GM18861 (cell line): Measurements from ENCODE around the gene ZBTB7B.

Experiments
- ATAC-seq: cut with Tn5 transposase; IDR thresholded peaks from one replicate; pipeline ENCODE4 v1.9.1; 2021; ENCODE audit not compliant: unreplicated experiment

Gene ZBTB7B

DNA sequence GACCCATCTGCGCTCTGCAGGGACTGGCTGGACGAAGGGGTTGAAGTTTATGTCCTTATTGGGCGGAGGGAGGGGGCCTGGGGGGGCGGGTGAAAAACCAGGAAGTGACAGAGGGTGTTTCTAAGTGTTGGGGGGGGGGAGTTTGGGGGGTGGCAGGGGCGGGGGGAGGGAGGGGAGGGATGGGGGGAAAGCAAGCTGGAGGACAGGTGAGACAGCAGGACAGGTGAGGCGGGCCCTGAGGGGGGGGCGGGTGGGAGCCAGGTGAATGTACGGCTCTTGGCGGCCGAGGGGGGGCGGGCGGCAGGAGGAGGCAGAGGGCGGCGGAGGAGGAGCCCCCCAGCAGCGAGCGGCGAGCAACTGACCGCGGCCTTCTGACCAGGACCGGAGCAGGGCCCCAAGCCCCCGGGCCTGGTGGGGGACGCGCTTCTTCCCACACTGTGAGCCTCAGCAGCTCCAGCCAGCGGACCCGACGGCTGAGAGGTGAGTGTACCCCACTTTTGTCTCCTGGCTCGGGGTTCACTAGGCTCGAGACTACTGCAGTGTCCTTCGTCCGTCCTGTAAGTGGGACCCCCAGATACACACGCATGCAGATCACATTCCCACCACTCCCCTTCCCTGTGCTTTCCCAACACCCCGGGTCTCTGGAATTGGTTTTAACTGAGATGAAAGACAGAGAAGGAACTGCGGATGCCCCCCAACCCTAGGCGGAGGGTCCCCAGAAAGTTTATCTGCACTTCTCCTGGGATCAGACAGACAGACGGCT lies at the start of gene ZBTB7B:
Gene ZBTB7B (plus strand): TSS at position 339 of the 763 bp plus-strand sequence. CDS start 11,859 bp downstream, outside the sequence.
- no peak for ATAC-seq

DNA sequence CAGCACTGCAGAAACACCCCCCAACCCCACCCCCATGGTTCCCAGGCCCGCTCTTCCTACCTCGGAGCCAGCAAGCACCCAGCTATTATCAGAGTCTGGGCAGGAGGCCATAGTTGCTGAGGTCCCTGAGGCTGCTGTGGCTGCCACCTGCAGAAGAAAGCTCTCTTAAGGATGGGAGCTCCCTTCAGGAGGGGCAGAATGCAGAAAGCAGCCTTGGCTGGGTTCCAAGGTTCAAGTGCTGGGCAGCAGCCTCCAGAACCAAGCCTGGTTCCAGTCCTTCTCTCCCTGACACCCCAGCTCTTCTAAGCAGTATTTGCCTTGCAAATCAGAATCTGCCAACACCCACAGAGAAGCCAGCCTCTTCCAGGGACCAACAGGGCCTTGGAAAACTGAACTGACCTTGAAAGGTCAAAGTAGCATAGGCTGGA lies 49.0 kb upstream of the ZBTB7B start:
- no peak for ATAC-seq

DNA sequence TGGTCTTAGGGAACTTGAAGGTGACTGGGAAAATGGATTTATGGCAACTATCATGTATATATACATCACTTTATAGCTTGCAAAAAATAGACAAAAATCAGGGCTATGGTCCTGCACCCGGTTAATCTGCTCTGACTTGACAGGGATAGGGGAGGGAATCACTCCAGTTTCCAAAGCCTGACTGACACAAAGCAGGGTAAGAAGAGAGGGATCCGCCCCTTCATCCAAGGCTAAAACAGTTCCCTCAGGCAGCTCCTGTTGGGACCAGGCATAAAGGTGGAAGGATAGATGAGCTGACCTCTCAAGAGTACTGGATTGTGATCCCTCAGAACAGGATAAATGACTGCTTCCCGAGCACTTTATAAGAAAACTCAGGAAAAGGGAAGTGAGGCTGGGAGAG lies 48.1 kb upstream of the ZBTB7B start:
- ATAC-seq = no peak

DNA sequence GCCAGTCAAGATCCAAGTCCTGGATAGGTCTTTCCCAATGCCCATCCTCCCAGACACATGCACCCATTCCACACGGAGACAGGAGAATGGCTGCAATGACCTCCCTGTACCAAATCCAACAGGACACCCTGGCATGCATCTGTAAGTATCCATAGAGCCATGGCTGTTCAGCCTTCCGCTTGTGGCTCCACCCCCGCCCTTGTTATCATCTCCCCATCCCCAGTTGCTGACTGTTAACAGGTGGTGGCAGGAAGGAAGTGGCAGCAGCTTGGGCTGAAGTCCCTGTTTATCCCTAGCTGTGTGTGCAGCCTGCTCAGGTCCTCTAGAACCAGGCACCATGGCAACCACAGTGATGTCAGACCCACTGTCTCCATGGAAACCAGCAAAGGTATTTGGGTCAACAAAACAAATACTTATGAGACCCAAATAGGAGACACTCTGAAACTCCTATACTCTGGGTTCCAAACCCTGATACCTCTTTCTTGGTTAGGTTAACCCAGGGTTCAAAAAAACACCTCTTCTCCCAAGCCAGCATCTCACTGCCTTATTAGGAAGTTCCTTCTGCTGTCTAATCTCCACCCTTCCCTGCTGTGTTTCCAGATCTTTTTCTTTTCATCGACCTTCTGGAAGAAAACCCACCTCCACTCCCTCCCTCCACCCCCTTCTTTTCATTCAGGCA lies 47.4 kb upstream of the ZBTB7B start:
- no peak for ATAC-seq

DNA sequence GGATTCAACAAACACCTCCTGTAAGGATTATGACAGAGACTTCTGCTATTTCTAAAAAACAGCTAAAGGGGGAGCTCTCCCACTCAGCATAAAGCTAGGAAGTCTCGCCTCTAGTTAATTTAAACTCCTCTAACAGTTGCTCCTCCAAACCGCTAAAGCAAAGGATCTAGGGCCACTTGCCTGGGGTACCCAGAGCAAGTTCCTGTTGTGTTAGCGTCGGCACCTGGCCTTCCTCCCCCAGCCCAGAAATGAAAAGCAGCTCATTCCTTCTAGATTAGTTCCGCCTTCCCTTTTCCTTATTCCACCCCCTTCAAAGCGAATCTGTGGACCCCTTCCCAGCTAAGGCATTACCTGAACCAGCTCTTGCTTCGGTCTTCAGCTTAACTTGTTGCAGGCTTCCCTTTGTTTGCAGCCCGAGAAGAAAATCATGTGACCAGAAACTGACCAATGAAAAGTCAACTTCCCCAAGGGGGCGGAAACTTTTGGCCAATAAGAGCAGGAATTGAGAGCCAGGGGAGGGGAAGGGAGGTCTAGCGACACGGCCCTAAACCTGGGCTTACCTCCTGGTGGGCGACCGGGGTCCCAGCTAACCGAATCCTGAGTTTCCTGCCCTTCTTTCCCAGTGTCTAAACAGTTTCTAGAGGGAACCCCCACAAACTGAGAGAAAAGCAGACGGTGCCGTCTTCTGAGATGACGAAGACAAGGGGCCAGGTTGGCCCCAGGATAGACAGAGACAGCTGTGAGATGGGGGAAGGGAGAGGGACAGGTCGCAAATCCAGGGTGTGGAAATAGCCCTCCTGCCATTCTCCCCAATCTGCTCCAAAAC lies 46.7 kb upstream of the ZBTB7B start, which contains the start of gene PBXIP1:
Gene PBXIP1 (minus strand): TSS at position 382 of the 826 bp plus-strand sequence. CDS start 2,378 bp downstream, outside the sequence.
- peak; percentile 58 for ATAC-seq

DNA sequence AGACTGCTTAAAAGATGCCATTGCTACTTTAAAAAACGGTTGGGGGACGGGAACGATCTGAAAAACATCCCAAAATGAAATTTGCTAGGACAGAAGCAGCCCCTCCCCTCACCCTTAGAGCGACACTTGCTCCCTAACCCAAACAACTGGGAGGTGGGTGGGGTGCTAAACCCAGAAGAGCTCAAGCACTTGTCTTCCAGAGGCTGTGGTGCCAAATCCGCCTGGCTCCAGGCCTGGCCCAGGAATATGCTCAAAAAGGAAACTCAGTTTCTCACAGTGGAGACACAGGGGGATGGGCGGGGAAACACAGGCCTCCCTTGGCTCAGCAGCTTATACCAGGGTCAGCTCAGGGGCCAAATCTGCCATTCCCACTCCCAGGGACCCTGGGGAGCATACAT lies 46.1 kb upstream of the ZBTB7B start:
- ATAC-seq = no peak

DNA sequence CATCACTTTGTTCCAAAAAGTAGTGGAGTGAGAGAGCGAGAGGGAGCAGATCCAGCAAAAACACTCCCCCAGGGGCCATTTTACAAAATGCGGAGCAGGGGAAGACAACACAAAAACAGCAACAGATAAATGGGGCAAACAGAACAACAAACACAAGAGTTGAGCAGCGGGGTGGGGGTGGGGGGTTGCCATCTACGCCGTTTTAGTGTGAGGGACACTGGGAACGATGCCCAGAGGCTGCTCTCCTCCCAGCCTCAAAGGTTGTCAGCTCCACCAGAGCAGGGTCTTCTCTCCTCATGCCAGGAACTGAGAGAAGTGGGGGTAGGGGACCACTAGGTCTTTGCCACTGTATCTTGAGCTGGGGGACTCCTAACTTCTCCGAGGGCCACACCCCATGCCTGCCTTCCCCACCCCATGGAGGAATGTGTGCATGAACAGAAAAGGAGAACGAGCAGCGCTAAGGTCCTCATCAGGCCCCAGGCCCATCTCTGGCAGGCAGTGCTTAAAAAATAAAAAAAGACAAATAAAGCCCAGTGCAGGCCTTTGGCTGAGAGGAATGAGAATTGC lies 45.4 kb upstream of the ZBTB7B start:
- ATAC-seq = no peak

DNA sequence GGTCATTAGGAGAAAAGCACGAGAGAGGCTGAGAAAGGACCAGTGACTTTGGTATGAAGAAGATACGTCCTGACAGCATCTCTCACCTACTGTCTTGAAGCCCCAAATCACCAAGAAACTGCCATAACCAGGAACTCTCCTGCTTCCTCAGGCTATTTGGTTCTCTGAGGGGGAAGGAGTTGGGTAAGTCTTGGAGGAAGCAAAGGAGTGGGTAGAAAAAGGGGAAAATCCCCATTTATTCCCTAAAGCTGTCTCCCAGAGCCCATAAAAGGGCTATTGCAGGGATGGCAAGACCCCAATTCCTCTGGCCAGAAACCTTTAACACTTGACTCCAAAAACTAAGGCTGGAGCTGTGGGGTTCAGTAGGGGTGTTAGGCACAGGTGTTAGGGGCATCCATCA lies 44.6 kb upstream of the ZBTB7B start:
- no peak for ATAC-seq

DNA sequence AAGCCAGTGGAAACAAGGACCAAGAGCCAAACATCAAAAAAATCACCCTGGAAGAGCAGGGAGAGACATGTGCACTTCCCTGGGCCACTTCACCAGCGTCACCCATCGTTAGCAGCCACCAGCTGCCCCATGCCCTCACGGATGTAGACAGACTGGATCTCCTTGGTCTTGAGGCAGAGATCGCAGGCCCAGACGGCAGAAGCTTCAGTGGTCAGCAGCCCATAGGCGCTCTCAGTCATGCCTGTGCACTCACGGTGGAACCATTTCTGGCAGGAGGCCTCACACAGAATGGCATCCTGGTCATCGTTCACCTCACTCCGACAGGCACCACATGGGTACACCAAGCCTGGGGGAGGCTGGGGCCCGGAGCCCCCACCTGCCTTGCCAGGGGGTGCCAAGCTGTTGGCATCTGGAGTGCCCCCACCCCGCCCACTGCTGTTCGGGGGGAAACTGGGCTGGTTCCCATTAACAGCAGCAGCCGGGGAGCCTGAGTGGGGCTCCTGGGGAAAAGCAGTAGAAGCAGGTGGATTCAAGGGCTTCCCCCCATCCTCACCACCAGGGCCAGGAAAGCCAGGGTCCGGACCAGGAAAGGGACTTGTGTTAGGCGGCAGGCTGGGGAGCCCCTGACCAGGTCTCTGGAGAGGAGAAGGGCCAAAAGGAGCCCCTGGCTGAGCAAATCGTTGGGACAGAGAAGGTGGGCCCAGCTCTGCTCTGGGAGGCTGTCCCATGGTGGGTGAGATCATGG lies 43.7 kb upstream of the ZBTB7B start:
- ATAC-seq = no peak

DNA sequence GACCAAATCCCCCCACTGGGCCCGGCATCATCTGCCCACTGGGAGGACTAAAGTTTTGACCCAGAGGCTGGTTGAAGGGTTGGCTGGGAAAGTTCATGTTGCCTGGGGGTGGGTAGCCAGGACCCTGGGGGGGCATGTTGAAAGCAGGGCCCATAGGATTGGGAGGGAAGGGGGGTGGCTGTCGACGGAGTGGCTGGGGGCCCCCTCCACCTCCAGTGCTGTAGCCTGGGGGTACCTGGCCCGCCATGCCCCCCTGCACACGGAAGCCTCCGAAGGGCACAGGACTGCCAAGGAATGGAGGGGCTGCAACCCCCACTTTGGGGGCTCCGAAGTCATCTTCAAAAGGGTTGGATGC lies 43.2 kb upstream of the ZBTB7B start:
- ATAC-seq = no peak

DNA sequence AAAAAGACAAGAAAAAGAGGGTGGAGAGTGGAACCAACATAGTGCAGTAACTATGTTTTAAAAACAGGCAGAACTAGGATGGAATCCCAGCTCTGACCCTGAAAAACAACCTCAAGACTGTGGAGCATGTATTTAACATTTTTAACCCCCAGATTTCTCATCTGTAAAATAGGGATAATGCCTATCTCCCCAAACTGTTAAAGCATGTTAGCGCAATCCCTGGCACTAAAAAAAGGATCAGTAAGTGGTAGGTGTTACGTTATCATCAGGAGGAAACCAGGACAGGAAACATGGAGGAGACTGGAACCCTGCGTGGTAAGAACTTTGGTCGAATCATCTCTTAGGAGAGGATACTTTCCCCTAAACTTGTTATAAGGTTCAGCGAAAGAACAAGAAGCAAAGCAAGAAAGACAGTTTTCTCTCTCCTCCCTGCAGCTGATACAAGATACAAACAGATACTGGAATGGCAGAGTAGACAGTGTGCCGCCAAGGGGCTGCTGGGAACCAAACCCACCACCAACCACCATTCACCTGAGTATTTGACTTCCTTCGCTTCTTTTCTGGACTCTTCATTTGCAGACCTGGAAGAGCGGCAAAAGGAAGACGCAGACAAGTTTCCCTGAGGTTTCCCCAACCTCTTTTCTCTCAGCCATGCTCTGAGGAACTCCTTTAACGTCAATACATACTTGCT lies 42.0 kb upstream of the ZBTB7B start:
- ATAC-seq = no peak

DNA sequence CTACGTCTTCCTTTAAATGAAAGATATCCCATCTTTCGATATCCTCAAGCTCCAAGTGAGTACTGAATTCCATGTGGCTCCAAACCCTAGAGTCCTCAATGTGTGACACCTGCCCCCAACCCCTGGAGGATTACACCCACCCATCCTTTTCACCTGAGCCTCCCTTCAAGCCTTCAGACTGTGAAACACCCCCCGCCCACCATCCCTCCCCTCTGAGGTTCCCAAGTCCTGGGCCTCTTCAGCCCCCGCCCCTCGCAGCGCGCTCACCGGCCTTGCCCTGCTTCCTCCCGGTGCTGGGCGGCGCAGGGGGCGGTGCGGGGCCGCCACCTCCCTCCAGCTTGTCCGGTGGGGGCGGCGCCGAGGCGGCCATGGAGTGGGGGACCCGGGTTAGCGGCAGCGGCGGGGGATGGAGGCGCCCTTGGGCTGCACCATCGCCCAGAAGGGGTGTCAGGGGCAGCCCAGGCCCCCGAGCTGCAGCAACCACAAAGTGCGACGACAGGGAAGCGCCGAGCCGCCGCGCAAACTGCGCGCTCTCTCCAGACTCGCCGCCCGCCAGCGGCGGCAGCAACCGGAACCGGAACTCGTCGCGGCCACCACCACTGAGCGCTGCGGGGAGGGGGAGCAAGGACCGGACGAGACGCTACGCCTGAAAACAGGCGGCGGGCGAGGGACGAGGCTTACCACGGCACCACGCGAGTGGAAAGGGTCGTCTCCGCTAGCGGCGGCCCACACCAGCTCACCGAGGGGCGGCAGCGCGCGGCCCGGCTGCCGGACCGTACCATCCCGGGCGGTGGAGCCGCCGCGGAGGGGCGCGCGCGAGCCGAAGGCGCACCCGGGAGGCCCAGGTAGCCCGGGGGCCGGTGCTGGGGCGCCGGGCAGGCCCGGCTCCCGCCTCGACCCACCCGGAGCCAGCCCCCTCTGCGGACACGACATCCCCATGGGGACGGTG lies 41.1 kb upstream of the ZBTB7B start, which contains the start of gene PYGO2:
Gene PYGO2 (minus strand): TSS at position 576 of the 949 bp plus-strand sequence. CDS start 206 bp downstream, at position 370.
- ATAC-seq = peak; percentile 69

DNA sequence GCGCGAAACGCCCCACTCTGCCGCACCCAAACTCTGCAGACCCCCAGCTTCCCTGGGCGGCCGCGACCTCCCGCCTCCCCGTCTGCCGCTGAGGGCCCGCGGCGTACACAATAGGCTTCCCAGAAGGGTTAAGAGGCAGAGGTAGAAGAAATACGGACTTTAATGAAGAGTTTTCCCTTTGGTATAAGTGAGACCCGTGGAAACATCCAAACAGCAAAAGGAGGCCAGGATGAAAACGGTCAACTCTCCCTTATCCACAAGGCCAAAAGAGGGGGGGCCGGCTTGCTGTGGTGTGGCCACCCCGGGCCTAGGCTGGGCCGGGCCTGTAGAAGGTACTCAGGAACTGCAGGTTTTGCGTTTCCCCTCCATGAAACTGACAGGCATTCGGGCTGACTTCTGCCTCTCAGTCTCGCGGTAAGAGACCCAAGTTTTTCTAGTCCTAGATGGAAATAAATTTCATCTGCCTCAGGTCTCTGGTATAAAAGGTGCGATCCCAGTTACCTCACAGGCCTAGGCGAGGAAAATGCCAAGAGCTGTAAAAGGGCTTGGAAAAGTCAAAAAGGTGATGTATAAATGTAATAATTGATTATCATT lies 40.3 kb upstream of the ZBTB7B start:
- ATAC-seq = peak; percentile 6

DNA sequence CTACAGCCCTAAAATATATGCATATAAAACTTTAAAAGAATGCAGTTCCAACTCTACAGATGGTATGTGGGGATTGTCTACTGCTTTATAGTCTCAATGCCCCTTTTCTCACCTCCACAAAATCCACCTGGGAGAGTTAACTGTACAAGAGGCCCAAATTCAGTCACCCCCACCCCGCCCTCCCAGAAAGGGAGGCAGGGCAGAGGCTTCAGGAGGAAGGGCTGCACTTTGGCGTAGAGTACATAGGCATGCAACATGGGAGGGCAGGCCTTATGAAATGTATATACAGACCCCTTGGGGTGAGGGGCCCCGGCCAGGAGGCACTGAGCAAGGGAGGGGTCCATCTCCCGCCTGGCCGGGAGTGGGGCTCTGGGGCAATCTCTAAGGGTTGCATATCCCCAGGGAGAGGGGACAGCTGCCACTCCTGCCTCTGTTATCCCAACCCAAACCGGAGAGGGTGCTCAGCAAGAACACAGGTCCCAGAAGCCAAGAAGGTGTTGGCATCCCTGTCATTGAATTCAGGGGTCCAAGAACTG lies 39.7 kb upstream of the ZBTB7B start:
- ATAC-seq = no peak

DNA sequence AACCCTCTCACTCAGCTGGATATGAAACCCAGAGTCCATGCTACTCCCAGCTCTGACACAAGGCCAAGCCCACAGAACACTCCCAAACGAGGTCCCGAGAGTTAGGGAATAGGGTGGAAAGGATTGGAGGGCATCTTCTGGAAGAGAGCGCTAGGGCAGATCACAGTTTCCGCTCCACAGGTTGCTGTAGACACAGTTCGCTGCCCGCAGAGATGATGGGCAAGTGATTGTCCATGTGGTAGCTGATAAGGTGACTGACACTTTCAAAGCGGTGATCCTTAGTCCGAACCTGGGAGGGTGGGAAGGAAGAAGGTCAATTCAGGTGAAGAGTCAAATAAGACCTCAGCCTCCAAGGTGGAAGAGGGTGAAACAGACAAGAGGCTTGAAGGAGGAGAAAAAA lies 39.0 kb upstream of the ZBTB7B start:
- ATAC-seq = no peak

DNA sequence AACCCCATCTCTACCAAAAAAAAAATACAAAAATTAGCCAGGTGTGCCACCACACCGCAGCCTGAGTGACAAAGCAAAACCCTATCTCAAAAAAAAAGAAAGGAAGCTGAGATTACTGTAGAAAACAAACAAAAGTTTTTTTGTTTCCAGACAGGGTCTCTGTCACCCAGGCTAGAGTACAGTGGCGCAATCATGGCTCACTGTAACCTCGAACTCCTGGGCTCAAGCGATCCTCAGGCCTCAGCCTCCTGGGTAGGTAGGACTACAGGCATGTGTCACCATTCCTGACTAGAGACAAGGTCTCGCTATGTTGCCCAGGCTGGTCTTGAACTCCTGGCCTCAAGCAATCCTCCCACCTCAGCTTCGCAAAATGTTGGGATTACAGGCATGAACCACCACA lies 38.2 kb upstream of the ZBTB7B start:
- ATAC-seq = no peak

DNA sequence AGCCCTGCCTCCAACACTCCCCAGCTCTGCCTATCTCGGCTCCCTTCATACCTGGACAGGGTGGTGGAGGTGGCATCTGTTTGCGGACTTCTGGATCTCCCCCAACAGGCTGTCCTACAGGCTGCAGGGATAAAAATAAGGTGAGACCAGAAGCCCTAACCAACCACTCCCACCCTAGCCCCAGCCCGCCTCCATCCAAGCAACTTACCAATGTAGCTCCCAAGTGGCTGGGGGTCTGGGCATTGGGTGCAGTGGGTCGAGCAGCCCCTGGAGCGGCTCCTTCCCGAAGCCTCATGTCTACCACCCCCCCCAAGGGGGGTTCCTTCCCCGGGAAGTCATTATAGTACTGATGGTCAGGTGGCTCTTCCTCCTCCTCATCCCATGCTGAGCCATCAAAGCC lies 36.5 kb upstream of the ZBTB7B start:
- ATAC-seq = no peak

DNA sequence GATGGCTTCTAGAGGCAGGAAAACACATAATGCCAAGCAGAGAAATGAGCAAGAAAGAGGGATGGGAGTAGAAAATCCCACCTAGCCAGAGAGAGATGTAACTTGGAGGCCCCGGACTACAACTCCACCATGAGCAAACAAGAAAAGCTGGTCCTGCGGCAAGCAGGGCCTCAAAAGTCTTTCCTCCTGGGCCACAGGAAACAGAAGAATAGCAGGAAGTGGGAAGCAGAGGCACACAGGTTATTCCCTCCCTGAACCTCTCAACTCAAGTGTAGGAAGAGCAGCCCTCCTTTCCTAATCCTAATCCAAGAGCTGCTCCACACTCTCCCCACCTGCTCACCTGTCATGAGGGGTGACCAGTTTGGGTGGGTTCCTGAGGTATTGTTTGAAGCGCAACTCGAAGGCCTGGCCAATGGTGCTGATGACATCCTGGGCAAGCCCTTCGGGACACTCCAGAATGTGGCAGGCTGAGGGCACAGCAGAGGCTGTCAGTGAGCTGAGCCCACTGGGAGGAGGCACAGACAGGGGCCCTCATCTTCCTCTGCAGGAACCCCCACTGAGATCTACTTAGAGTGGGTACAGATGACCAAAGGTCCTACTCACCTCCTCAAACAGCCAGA lies 35.2 kb upstream of the ZBTB7B start:
- no peak for ATAC-seq
